Skeletal muscle tissue (tissue), 4 donors: ENCODE measurements around the gene MS4A14. TPM values are rescaled to one million over a fixed set of nuclear protein-coding genes. Genes with fewer than 3 reads are reported as not detected.
"Not testable (repeated sequence)": the region's sequence is repeated elsewhere in the genome, so short reads cannot be mapped to it uniquely, and the experiment has no call there.

ENCODE experiments used
- H3K27ac ChIP-seq: one replicate; pipeline ENCODE4 v1.7.0; 2013; ENCODE audit warnings: mild to moderate bottlenecking, low read depth, low read length, inconsistent platforms
- H3K27me3 ChIP-seq, 3 donors: one replicate each; pipeline ENCODE4 v1.7.0; 2013; ENCODE audit warnings: low read length in 3 of 3; ENCODE audit not compliant: control insufficient read depth in 3 of 3, insufficient read depth in 3 of 3
- H3K36me3 ChIP-seq, 3 donors: one replicate each; pipeline ENCODE4 v1.7.0; 2013; ENCODE audit warnings: low read length in 3 of 3; ENCODE audit not compliant: control insufficient read depth in 3 of 3, insufficient read depth in 3 of 3
- H3K4me1 ChIP-seq, 3 donors: one replicate each; pipeline ENCODE4 v1.7.0; 2013; ENCODE audit warnings: low read length in 3 of 3, mild to moderate bottlenecking in 3 of 3; ENCODE audit not compliant: control insufficient read depth in 3 of 3, insufficient read depth in 3 of 3
- H3K4me3 ChIP-seq, 3 donors: one replicate each; pipeline ENCODE4 v1.7.0; 2013; ENCODE audit warnings: low read length in 3 of 3
- H3K9ac ChIP-seq, 3 donors: one replicate each; pipeline ENCODE4 v1.7.0; 2013; ENCODE audit warnings: low read length in 3 of 3, mild to moderate bottlenecking in 3 of 3, moderate library complexity in 2 of 3, low read depth in 1 of 3
- H3K9me3 ChIP-seq, 3 donors: one replicate each; pipeline ENCODE4 v1.7.0; 2013; ENCODE audit warnings: low read length in 3 of 3; ENCODE audit not compliant: control insufficient read depth in 3 of 3
- total RNA-seq: library from RNA; depleted of rRNA; stranded (reverse); fragments of >200 nt; gene quantifications from one replicate; pipeline ENCODE4 v1.2.3, GENCODE V29; 2014
- donor health status: Osteomylitis.

Gene MS4A14, protein sequence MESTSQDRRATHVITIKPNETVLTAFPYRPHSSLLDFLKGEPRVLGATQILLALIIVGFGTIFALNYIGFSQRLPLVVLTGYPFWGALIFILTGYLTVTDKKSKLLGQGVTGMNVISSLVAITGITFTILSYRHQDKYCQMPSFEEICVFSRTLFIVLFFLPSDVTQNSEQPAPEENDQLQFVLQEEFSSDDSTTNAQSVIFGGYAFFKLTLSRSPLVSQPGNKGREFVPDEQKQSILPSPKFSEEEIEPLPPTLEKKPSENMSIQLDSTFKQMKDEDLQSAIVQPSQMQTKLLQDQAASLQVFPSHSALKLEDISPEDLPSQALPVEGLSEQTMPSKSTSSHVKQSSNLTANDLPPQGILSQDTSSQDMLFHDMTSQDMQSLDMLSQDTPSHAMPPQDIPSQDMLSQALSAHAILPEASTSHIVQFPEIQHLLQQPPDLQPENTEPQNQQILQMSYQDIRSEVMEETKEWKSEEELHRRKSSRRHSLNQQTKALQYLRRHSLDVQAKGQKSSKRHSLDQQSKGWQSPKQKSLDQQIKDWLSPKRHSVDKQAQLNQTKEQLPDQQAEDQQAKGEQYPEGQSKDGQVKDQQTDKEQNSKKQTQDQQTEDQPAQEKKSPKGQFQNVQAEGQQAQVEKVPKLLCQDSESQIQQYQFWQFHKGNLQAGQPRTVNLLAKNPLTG
- under 0.01 TPM for total RNA-seq

DNA sequence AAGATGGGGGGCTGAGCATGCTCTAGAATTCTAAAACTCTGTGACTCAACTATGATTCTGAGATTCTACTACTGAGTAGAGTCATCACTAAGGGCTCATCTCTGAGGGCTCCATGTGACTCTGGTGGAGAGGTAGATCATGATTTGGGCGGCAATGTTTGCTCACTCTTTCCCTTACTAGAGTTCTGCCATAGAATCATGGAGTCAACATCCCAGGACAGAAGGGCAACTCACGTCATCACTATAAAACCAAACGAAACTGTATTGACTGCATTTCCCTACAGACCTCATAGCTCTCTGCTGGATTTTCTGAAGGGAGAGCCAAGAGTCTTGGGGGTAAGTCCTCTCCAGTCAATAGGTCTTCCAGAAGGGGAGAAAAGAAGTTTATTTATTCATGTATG lies at the start of gene MS4A14:
Gene MS4A14, plus strand, starts transcription at position 78 of the 400 bp plus-strand sequence. Its CDS starts 120 bp downstream, at position 198.
- H3K9me3 ChIP-seq = no peaks in the 10 kb centered on the region
- H3K4me3 ChIP-seq = no peak within 1 kb of the TSS
- no peak within 1 kb of the TSS for H3K9ac ChIP-seq
- no peaks in the 10 kb centered on the region for H3K36me3 ChIP-seq
- H3K27ac ChIP-seq = no peak within 1 kb of the TSS
- H3K4me1 ChIP-seq = no peaks in the 10 kb centered on the region
- H3K27me3 ChIP-seq = no peaks in the 10 kb centered on the region

DNA sequence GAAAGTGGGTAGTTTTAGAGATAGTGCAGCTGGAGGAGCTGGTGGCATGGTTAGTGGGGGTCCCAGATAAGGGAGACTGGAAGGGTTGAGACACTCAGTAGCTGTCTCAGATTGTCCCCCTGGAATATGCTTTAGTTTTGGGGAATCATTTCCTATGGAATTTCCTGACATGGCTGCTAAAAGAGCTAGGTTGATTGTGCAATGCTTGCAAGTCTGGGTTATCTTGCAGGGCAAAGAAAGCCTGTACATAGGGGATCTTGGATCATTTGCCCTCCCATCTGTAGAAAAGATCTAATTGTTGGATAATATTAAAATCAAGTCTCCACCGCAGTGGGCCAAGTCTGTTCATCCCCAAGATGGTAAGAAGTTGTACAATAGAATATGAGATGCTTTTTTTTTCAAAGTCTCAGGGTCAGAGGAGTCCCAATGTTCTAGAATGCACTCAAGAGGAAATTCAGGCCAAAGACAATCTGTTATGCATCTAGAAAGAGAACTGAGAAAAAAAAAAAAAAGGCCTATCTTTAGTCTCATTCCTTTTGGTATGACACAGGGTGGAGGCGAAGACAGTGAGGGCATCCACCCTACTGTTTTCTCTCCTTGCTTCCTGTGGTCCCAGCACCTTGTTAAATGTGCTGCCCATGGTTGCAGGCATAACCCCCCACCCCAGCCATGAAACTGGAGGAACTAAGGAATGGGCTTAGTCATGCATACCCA lies 49.0 kb upstream of the MS4A14 start:
- no peak overlapping the region for H3K27ac ChIP-seq
- no peaks in the 10 kb centered on the region for H3K4me1 ChIP-seq
- H3K9ac ChIP-seq = no peak overlapping the region
- no peaks in the 10 kb centered on the region for H3K9me3 ChIP-seq
- H3K4me3 ChIP-seq = no peak overlapping the region
- H3K36me3 ChIP-seq = no peaks in the 10 kb centered on the region
- H3K27me3 ChIP-seq = peaks cover 0 to 2% (median 0%) of the 10 kb centered on the region in 3 donors

DNA sequence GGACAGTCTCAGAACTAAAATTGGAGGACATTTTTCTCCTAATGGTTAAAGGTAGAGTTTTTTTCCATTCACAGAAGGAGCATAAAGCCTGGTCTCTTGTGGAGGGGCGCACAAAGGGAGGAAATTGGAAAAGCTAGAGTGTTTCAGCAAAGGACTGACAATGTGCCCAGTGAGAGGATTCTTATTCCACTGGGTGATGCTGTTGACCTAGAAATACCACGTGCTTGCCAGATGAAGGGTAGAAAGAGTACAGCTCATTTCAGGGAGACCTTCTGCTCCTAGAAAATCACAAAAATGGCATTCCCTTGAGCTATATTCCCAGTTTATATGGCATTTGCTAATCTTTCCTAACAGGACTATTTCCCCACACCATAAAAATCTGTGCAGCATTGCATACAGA lies 48.1 kb upstream of the MS4A14 start:
- Histone ChIP-seq H3K27me3 (peaks cover 0 to 2% (median 0%) of the 10 kb centered on the region in 3 donors), H3K9me3 (no peaks in the 10 kb centered on the region), H3K4me3 (no peak overlapping the region), H3K4me1 (no peaks in the 10 kb centered on the region), H3K9ac (no peak overlapping the region), H3K27ac (no peak overlapping the region), H3K36me3 (no peaks in the 10 kb centered on the region)

DNA sequence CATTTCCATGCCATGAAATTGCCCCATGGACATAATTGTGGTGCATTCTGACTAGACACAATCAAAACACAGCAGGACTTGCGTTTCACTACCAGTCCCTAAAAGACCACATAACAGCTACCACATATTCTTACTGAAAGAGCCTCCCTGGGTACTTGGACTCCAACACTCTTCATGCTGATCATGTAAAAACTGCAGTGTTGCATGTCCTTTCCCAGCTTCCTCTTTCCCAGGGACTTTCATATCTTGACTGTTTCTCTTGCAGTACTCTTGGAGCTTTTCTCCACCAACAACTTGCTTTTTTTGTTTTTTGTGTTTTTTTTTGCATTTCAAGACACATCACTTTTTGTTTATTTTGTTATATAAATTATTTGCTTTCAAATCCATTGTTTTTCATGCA lies 46.3 kb upstream of the MS4A14 start:
- no peaks in the 10 kb centered on the region for H3K9me3 ChIP-seq
- H3K9ac ChIP-seq = no peak overlapping the region
- no peaks in the 10 kb centered on the region for H3K36me3 ChIP-seq
- no peak overlapping the region for H3K4me3 ChIP-seq
- H3K27me3 ChIP-seq = peaks cover 0 to 2% (median 0%) of the 10 kb centered on the region in 3 donors
- no peak overlapping the region for H3K27ac ChIP-seq
- no peaks in the 10 kb centered on the region for H3K4me1 ChIP-seq

DNA sequence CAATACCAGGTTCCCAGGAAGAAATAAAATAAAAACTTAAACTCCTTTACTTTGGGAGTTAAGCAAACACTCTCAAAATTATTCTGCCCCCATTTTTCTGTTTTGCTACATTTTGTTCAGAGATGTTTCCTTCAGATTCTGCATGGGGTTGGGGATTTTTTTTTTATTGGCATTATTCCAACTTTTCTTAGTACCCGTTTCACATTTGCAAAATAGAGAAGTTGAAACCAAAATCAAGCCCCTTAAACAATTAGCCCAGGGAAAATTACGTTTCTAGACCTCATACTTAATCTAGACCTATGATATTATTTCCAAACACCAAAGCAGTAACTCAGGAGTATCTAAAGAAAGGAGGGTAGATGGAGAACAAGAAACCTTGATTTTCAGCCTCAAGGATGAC lies 38.5 kb upstream of the MS4A14 start:
- no peaks in the 10 kb centered on the region for H3K36me3 ChIP-seq
- H3K4me1 ChIP-seq = no peaks in the 10 kb centered on the region
- no peaks in the 10 kb centered on the region for H3K27me3 ChIP-seq
- no peak overlapping the region for H3K9ac ChIP-seq
- H3K27ac ChIP-seq = no peak overlapping the region
- H3K9me3 ChIP-seq = peaks cover 0 to 2% (median 0%) of the 10 kb centered on the region in 3 donors
- no peak overlapping the region for H3K4me3 ChIP-seq

DNA sequence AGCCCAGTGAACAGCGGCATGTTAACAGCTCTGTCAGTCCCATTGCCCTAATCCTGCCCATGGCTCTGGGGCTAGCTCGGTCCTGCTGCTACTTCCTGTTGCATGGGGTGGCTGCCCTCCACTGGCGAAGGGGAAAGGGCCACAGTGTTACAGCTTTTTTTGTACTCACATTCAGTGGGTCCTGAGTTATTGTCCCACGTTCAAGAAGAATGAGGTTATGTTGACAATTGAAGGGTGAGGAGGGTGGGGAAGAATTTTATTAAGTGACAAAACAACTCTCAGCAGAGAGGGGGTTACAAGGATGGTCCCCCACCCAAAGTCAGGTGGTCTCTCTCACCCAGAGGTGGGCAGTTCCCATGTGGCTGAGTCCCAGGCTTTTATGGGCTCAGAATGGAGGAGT lies 35.6 kb upstream of the MS4A14 start:
- Histone ChIP-seq H3K27ac (no peak overlapping the region), H3K9ac (no peak overlapping the region), H3K27me3 (peaks cover 0 to 4% (median 0%) of the 10 kb centered on the region in 3 donors), H3K4me3 (no peak overlapping the region), H3K9me3 (peaks cover 0 to 2% (median 0%) of the 10 kb centered on the region in 3 donors), H3K36me3 (no peaks in the 10 kb centered on the region), H3K4me1 (no peaks in the 10 kb centered on the region)

DNA sequence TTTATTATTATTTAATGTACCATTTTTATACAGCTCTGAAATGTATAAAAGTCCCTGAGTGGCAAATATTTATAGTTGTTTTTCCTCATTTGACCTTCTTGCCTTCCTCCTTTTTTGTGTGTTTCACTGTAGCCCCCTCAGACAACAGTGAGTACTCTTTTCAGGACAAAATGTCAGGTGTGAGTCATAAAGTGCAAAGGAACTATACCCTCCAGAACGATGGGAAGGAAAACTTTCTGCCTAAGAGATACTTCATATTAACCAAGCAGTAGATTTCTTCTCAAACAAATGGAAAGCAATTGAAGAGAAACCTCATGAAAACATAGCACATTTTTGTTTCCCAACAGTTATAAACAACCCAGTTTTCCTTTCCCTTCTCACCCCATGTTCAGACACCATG lies 34.0 kb upstream of the MS4A14 start:
- peaks cover 0 to 4% (median 0%) of the 10 kb centered on the region in 3 donors for H3K27me3 ChIP-seq
- H3K9ac ChIP-seq = no peak overlapping the region
- H3K27ac ChIP-seq = no peak overlapping the region
- no peak overlapping the region for H3K4me3 ChIP-seq
- H3K9me3 ChIP-seq = peaks cover 0 to 2% (median 0%) of the 10 kb centered on the region in 3 donors
- H3K4me1 ChIP-seq = no peaks in the 10 kb centered on the region
- H3K36me3 ChIP-seq = no peaks in the 10 kb centered on the region

DNA sequence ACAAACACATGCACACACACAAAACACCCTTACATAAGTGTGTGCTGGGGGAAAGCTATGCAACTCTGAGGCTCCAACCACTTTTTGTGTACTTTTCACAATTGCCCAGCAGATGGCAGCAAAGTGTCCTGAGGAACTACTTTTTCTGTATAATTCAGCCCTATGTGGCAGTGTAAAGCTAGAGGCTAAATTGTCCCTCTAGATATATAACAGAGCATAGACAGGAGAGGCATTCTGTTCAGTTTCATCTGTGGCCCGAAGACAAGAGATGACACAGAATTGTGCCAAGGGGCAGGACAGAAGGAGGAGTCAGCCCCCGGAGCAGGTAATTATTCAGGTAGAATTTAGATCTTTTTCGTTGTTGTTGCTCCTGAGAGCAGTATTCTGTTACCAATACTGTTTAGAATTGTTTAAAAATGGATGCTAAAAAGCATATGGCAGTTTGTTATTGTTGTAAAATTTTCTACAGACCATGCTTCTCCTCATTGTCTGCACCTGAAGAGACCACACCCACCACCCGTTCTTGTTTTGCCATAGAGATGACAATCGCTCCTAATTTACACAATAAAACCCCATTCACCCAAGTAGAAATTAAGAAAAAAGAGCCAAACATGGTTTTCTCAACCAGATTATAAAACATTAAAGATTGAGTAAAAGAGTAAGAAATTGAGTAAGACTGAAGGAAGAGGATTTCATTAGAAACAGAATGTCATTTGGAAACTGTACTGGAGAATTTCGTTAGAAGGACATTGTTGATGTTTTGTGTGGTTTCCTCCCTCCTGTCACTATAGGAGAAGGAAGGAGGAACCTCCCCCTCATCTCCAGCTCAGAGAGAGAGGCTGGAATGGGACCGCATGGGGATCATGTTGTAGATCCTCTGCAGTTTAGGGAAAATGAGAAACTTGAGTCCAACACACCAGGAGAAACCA lies 32.5 kb upstream of the MS4A14 start:
- H3K36me3 ChIP-seq = no peaks in the 10 kb centered on the region
- H3K27me3 ChIP-seq = peaks cover 0 to 4% (median 0%) of the 10 kb centered on the region in 3 donors
- H3K4me3 ChIP-seq = no peak overlapping the region
- no peaks in the 10 kb centered on the region for H3K4me1 ChIP-seq
- H3K27ac ChIP-seq = no peak overlapping the region
- H3K9me3 ChIP-seq = peaks cover 0 to 2% (median 0%) of the 10 kb centered on the region in 3 donors
- H3K9ac ChIP-seq = no peak overlapping the region

DNA sequence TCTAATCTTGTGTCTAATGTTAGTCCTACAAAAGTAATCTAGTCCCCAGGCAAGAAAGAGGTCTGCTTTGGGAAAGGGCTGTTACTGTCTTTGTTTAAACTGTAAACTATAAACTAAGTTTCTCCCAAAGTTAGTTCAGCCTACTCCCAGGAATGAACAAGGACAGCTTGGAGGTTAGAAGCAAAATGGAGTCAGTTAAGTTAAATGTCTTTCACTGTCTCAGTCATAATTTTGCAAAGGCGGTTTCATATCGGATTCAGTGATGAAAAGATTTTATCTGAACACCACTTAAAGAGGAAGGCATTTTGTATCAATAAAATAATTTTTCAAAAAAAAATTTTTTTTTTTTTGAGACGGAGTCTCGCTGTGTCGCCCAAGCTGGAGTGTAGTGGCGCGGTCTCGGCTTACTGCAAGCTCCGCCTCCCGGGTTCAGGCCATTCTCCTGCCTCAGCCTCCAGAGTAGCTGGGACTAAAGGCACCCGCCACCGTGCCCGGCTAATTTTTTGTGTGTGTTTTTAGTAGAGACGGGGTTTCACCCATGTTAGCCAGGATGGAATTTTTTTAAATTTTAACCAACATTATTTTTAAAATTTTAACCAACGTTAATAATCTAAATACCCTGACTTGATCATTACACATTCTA lies 29.9 kb upstream of the MS4A14 start:
- H3K9me3 ChIP-seq, H3K36me3 ChIP-seq, H3K4me3 ChIP-seq, H3K4me1 ChIP-seq, H3K9ac ChIP-seq, H3K27ac ChIP-seq, H3K27me3 ChIP-seq: not testable (repeated sequence)
